ENCODE data around the gene CPOX.

The CPOX gene

GRCh38 chr3:98612587-98612986 is 19.2 kb upstream of the CPOX start:
- TF ChIP-seq CREB1 (IDR thresholded peaks at IDR 0.05; ENCODE audit: low read depth) (no peak), ZBTB7A (IDR thresholded peaks at IDR 0.05; ENCODE audit: low read depth) (no peak), CEBPB (IDR thresholded peaks at IDR 0.05) (no peak), YY1 (IDR thresholded peaks at IDR 0.05; ENCODE audit: low read depth) (no peak), USF1 (IDR thresholded peaks at IDR 0.05) (no peak), TCF12 (IDR thresholded peaks at IDR 0.05; ENCODE audit: low read depth) (no peak), TAF1 (IDR thresholded peaks at IDR 0.05; ENCODE audit: low read depth) (no peak), RAD21 (IDR thresholded peaks at IDR 0.05; ENCODE audit: low read depth) (no peak), NFIC (IDR thresholded peaks at IDR 0.05) (no peak), EGR1 (IDR thresholded peaks at IDR 0.05) (no peak), TEAD4 (IDR thresholded peaks at IDR 0.05) (no peak), EP300 (IDR thresholded peaks at IDR 0.05; ENCODE audit: borderline replicate concordance) (no peak), FOXM1 (IDR thresholded peaks at IDR 0.05; ENCODE audit: borderline replicate concordance, low read depth) (no peak)
- TF ChIP-seq, protein P1, sequence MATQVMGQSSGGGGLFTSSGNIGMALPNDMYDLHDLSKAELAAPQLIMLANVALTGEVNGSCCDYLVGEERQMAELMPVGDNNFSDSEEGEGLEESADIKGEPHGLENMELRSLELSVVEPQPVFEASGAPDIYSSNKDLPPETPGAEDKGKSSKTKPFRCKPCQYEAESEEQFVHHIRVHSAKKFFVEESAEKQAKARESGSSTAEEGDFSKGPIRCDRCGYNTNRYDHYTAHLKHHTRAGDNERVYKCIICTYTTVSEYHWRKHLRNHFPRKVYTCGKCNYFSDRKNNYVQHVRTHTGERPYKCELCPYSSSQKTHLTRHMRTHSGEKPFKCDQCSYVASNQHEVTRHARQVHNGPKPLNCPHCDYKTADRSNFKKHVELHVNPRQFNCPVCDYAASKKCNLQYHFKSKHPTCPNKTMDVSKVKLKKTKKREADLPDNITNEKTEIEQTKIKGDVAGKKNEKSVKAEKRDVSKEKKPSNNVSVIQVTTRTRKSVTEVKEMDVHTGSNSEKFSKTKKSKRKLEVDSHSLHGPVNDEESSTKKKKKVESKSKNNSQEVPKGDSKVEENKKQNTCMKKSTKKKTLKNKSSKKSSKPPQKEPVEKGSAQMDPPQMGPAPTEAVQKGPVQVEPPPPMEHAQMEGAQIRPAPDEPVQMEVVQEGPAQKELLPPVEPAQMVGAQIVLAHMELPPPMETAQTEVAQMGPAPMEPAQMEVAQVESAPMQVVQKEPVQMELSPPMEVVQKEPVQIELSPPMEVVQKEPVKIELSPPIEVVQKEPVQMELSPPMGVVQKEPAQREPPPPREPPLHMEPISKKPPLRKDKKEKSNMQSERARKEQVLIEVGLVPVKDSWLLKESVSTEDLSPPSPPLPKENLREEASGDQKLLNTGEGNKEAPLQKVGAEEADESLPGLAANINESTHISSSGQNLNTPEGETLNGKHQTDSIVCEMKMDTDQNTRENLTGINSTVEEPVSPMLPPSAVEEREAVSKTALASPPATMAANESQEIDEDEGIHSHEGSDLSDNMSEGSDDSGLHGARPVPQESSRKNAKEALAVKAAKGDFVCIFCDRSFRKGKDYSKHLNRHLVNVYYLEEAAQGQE (IDR thresholded peaks at IDR 0.05; ENCODE audit: low read depth): no peak
- TF ChIP-seq, protein P2, sequence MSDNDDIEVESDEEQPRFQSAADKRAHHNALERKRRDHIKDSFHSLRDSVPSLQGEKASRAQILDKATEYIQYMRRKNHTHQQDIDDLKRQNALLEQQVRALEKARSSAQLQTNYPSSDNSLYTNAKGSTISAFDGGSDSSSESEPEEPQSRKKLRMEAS (IDR thresholded peaks at IDR 0.05): no peak

DNA sequence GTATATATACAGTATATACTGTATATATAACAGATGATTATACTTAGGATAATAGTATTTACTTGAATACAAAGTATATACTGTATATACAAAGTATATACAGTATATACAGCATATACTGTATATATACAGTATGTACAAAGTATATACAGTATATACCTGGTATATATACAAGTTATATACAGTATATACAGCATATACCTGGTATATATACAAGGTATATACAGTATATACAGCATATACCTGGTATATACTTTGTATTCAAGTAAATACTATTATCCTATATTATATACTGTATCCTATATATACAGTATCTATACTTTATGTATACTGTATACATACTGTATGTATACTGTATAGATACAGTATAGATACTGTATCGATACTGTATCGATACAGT is 14.6 kb upstream of the CPOX start:
- no peak for TF ChIP-seq RAD21 (IDR thresholded peaks at IDR 0.05; ENCODE audit: low read depth)
- TF ChIP-seq, protein P1 (IDR thresholded peaks at IDR 0.05; ENCODE audit: low read depth): no peak
- no peak for TF ChIP-seq NFIC (IDR thresholded peaks at IDR 0.05)
- TF ChIP-seq EGR1 (IDR thresholded peaks at IDR 0.05): no peak
- no peak for TF ChIP-seq YY1 (IDR thresholded peaks at IDR 0.05; ENCODE audit: low read depth)
- TF ChIP-seq FOXM1 (IDR thresholded peaks at IDR 0.05; ENCODE audit: borderline replicate concordance, low read depth): no peak
- no peak for TF ChIP-seq CREB1 (IDR thresholded peaks at IDR 0.05; ENCODE audit: low read depth)
- TF ChIP-seq USF1 (IDR thresholded peaks at IDR 0.05): no peak
- no peak for TF ChIP-seq EP300 (IDR thresholded peaks at IDR 0.05; ENCODE audit: borderline replicate concordance)

GRCh38 chr3:98603580-98603979 is 10.2 kb upstream of the CPOX start:
- TF ChIP-seq, protein P2 (IDR thresholded peaks at IDR 0.05): no peak
- TF ChIP-seq EGR1 (IDR thresholded peaks at IDR 0.05) (no peak), TAF1 (IDR thresholded peaks at IDR 0.05; ENCODE audit: low read depth) (no peak), RAD21 (IDR thresholded peaks at IDR 0.05; ENCODE audit: low read depth) (no peak), CREB1 (IDR thresholded peaks at IDR 0.05; ENCODE audit: low read depth) (no peak), YY1 (IDR thresholded peaks at IDR 0.05; ENCODE audit: low read depth) (no peak), EP300 (IDR thresholded peaks at IDR 0.05; ENCODE audit: borderline replicate concordance) (no peak), TEAD4 (IDR thresholded peaks at IDR 0.05) (no peak), FOXM1 (IDR thresholded peaks at IDR 0.05; ENCODE audit: borderline replicate concordance, low read depth) (no peak), USF1 (IDR thresholded peaks at IDR 0.05) (no peak), CEBPB (IDR thresholded peaks at IDR 0.05) (no peak)
- TF ChIP-seq, protein P1 (IDR thresholded peaks at IDR 0.05; ENCODE audit: low read depth): no peak

DNA sequence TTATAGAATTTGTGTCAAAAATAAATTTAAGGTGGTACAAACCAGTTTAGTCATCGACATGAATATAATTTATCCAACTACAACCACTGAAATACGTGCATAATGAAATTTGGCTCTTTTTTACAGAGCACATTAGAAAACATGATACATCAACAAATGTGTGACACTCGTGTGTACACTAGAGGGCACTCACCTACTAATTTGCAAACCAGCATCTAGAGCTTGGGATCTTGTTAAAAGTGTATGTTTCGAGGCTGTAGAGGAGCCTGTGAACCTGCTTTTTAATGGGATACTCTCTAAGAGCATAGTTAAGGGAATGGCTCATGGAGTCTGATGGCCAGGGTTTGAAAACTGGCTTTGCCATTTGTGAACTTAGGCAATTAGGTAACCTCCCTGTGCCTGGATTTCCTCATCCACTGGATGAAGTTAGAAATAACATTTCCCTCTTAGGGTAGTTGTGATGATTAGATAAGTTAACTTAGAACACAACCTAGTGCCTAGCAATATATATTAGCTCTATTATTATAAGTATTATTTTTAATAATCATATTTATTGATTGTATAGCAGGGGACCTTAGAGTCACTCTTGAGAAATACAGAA is 8.8 kb upstream of the CPOX start:
- TF ChIP-seq RAD21 (IDR thresholded peaks at IDR 0.05; ENCODE audit: low read depth): peak; percentile 90
- TF ChIP-seq, protein P1 (IDR thresholded peaks at IDR 0.05; ENCODE audit: low read depth): no peak
- no peak for TF ChIP-seq CEBPB (IDR thresholded peaks at IDR 0.05)
- no peak for TF ChIP-seq ZBTB7A (IDR thresholded peaks at IDR 0.05; ENCODE audit: low read depth)
